NCI-H748 (cell line): ENCODE results near the gene ADORA1.

Experiments used
- DNase-seq: peaks from one replicate; lab custom pipeline; 2025; ENCODE audit not compliant: unreplicated experiment; lab: John Stamatoyannopoulos, UW

The ADORA1 gene

GRCh38 chr1:203093754-203094410 is 33.6 kb upstream of the ADORA1 start:
- DNase-seq, result no peak

GRCh38 chr1:203095061-203095690 is 32.4 kb upstream of the ADORA1 start:
- no peak for DNase-seq

DNA sequence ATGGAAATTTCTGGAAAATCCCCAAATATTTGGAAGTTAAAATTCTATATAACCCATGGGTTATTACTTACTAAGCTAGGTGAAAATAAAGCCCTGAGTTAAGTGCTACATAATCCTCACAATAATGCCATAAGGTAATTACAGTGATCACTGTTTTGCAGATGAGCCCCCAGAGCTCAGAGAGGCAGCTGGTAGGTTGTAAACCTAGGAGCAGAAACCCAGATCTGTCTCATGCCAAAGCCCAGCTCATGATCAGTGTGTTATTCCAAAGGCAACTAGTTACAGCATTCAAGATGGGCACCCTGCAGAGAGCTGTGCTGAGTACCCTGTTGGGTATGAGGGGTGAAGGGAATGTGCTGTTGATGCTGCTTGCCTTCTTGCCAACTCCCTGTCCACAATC is 31.0 kb upstream of the ADORA1 start:
- no peak for DNase-seq

GRCh38 chr1:203097001-203097400 is 30.5 kb upstream of the ADORA1 start:
- no peak for DNase-seq

- no peak for DNase-seq
Measured at GRCh38 chr1:203098445-203098844, 29.1 kb upstream of the ADORA1 start.

DNA sequence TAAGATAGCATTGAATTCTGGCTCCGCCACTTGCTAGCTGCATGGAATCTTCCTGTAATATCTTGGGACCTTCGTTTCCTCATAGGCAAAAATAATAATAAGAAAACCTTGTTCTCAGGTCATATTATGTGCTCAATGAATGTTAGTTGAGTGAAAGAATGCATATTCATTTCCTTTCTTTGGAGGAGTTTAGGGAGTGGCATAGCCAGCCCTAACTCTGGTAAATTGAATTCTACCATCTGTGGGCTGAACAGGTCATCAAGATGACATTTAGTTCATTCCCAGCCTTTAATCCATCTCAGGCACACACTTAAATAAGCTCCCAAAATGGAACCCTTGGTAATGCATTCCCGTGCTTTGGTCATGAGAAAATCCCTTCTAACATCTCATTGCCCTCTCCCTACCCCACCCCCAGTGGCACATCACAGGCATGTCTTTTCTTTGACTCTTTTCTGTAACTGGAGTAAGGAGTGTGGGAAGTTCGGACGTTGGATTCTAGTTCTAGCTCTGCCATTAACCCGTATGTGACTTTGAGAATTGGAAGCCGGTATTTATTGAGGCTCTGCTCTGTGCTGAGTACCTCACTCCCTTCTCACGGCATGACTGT is 28.5 kb upstream of the ADORA1 start:
- DNase-seq, result no peak

DNA sequence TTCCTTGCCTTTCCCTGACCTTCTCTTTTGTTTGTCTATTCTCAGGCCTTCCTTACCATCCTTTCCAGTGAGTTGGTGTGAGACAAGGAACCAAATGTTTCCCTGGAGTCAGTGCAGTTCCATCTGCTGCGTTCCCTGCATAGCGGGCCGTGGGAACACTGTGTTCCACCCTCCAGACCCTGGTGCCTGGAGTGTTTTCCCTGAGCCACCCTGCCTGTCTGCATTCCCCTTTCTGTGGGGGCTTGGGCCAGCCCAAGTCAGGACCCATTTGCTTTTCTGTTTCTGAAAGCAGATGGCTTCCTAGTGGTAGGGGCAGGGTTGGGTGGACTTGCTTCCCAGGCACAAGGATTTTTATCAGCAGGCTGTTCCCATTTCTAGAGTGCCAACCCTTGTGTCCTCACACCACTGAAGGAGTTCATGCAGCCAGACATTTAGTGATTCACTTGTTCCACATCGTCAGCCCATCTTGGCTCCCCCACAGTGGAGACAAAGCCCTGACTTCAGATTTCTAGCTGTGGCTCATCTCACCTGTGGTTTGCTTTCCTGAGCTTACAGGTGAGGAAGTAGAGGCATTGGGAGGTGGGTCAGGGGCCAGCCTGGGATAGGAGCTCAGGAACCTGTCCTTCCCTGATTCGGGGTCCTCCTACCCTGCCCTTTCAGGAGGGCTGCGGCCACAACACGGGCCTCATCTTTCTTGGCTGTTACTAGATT is 27.6 kb upstream of the ADORA1 start:
- no peak for DNase-seq

GRCh38 chr1:203100516-203100869 is 27.0 kb upstream of the ADORA1 start:
- DNase-seq, result no peak

DNA sequence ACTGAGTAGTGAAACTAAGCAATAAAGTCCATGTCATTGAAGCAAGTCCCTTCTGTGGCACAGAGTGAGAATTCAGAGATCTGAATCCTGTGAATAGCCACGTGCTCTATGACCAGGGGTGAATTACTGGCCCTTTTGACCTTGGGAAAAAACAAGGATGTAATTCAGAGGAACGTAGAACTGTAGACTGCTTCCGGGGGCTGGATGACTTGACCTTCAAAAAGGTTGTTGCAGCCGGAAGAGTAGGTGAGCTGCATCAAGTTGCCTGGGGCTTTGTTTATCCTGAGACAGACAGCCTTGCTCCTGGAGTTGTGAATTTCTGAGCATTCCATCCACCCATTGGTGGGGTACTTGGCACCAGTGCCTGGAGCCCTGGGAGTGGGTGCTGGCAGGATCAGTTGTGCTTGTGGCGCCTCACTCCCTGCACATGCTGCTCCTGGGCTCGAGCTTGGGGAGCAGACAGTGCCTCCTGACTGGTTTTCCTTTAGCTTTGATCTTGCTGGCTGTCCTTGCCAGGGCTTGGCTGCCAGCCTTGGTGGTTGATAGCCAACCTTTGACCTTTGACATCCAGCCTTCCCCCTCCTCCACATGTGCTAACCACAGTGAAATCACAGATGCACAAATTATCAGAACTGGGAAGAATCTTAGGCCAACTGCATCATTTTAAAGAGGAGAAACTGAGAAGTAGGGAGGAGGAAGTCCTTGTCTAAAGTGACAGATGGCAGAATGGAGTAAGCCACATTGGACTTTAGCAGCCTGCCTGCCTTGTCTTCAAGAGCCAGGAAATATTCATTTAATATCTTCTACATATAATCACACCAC is 25.5 kb upstream of the ADORA1 start:
- DNase-seq, result no peak

GRCh38 chr1:203103216-203103615 is 24.3 kb upstream of the ADORA1 start:
- no peak for DNase-seq

DNA sequence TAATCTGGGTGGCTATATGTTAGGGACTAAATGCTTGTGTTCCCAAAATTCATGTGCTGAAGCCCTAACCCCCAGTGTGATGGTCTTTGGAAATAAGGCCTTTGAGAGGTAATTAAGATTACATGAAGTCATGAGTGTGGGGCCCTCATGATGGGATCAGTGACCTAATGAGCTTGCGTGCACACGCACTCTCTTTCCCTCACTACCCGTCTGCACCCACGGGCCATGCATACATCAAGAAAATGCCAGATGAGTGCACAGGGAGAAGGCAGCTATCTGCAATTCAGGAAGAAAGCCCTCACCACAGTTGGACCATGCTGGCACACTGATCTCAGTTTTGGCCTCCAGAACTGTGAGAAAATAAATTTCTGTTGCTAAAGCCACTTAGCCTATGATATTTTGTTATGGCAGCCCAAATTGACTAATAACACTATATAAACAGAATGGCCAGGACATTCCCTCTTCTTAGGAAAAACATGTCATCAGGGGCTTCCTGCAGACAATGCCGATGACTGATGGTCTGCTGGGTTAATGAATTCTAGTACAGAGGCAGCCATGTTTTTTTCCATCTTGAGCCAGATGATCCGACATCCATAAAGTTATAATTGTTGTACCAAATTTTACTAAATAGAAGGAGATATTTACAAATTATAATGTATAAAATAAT is 23.6 kb upstream of the ADORA1 start:
- no peak for DNase-seq

GRCh38 chr1:203104789-203105390 is 22.6 kb upstream of the ADORA1 start:
- DNase-seq, result no peak

GRCh38 chr1:203112475-203112874 is 15.1 kb upstream of the ADORA1 start:
- DNase-seq, result peak; percentile 28

GRCh38 chr1:203113308-203113707 is 14.2 kb upstream of the ADORA1 start:
- DNase-seq, result no peak

DNA sequence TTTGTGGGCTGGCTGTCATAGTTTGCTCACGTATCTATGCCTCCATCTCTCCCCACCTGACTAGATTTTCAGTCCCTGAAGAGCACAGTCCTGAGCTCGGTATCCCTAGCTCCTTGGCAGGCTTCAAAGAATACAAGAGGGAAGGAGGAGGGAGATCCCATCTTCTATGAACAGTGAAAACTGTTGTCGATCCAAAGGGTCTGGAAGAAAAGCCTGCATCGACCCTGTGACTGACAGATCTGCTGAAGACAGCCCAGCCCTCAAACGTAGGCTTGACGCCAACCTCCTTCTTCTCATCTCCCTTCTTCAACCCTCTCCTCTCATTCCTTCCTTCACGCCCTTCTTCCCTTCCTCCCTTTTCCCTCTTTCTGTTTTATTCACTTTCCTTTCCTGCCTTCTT is 13.3 kb upstream of the ADORA1 start:
- no peak for DNase-seq

DNA sequence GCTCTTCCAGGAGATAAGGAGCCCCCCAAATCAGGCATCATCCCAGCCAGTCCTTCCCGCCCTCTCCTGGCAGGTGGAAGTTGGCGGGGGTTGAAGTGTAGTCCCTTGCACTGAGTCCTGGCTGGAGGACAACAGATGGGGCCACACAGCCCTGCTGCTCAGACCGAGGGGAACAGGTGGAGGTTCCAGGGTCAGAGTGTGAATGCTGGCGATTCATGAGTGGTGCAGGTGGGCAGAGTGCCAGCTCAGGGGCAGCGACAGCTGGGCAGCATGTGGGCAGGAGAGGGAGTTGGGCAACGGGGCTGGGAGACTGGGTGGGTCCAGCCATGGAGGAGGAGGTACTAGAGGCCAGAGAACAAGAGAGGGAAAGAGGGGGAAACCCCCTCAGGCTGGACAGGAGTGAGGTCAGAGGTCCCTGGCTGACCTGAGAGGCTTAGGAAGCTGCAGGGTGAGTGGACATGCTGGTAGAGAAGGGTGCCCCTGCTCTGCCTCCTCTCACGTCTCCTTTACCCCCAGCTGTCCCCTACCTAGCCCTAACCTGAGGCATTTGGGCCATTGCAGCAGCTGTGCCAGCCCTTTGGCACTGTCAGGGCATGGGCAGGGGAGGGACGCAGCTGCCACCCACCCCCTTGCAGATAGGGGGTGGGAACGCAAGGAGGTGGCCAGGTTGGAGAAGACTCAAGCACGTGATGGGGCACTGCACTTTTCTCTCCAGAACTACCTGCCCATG is 11.3 kb upstream of the ADORA1 start:
- DNase-seq, result peak; percentile 40

- DNase-seq, result peak; percentile 59
Measured at GRCh38 chr1:203117611-203118575, 9.6 kb upstream of the ADORA1 start.
